Measurements from ENCODE around the gene C11orf24.
"Not testable (repeated sequence)": the region's sequence is repeated elsewhere in the genome, so short reads cannot be mapped to it uniquely, and the experiment has no call there.

The C11orf24 gene

DNA sequence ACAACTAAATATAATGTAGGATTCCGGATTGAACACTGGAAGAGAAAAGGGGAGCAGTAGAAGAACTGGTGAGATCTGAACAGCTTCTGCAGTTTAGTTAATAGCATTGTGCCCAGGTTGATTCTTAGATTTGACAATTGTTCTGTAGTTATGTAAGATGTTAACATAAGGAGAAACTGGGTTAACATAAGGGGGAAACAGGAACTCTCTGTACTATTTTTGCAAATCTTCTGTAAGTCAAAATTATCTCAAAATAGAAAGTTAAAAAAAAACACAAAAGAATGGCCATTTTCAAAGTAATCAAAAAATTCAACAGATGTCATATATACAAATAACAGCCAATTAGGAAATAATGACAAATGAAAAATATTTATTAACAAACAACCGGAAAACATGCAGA lies 21.9 kb upstream of the C11orf24 start:
- Histone ChIP-seq H3K4me1 (ENCODE audit: low read length) (peaks cover 16% of the 10 kb centered on the region), H3F3A (ENCODE audit: insufficient read depth, low read length) (no peaks in the 10 kb centered on the region), H2AFZ (ENCODE audit: low read length) (no peak overlapping the region), H3K79me2 (ENCODE audit: low read length) (no peaks in the 10 kb centered on the region), H3K27me3 (replicated peaks; ENCODE audit: insufficient read depth, low read length) (no peaks in the 10 kb centered on the region), H3K9me2 (replicated peaks; ENCODE audit: insufficient read depth, low read length) (no peaks in the 10 kb centered on the region), H3K9me3 (replicated peaks; ENCODE audit: insufficient read depth, low read length) (no peaks in the 10 kb centered on the region), H3K4me2 (ENCODE audit: low read depth, low read length) (peak overlapping the region; percentile 25), H3K9ac (ENCODE audit: low read length) (no peak overlapping the region), H3K27ac (ENCODE audit: low read length) (no peak overlapping the region), H3K4me3 (ENCODE audit: low read length) (no peak overlapping the region), H4K20me1 (ENCODE audit: insufficient read depth, low read length) (no peaks in the 10 kb centered on the region), H3K36me3 (replicated peaks; ENCODE audit: insufficient read depth, low read length) (no peaks in the 10 kb centered on the region)
- no peak for DNase-seq
- TF ChIP-seq EZH2 (optimal IDR thresholded peaks at IDR 0.05; ENCODE audit: low read depth, low read length) (no peak), EZH2phosphoT487 (IDR thresholded peaks at IDR 0.05; ENCODE audit: low read length) (no peak), CTCF (IDR thresholded peaks at IDR 0.05; ENCODE audit: low read length) (no peak)

- Histone ChIP-seq H3K79me2 (ENCODE audit: low read length) (no peaks in the 10 kb centered on the region), H3F3A (ENCODE audit: insufficient read depth, low read length) (no peaks in the 10 kb centered on the region), H3K36me3 (replicated peaks; ENCODE audit: insufficient read depth, low read length) (no peaks in the 10 kb centered on the region), H2AFZ (ENCODE audit: low read length) (no peak overlapping the region), H3K4me3 (ENCODE audit: low read length) (no peak overlapping the region), H3K9me2 (replicated peaks; ENCODE audit: insufficient read depth, low read length) (no peaks in the 10 kb centered on the region), H3K4me2 (ENCODE audit: low read depth, low read length) (no peak overlapping the region), H3K9ac (ENCODE audit: low read length) (no peak overlapping the region), H3K27ac (ENCODE audit: low read length) (no peak overlapping the region), H4K20me1 (ENCODE audit: insufficient read depth, low read length) (no peaks in the 10 kb centered on the region), H3K27me3 (replicated peaks; ENCODE audit: insufficient read depth, low read length) (no peaks in the 10 kb centered on the region), H3K9me3 (replicated peaks; ENCODE audit: insufficient read depth, low read length) (no peaks in the 10 kb centered on the region), H3K4me1 (ENCODE audit: low read length) (peaks cover 12% of the 10 kb centered on the region)
- TF ChIP-seq EZH2 (optimal IDR thresholded peaks at IDR 0.05; ENCODE audit: low read depth, low read length) (no peak), EZH2phosphoT487 (IDR thresholded peaks at IDR 0.05; ENCODE audit: low read length) (no peak), CTCF (IDR thresholded peaks at IDR 0.05; ENCODE audit: low read length) (no peak)
- DNase-seq: no peak
Observed at GRCh38 chr11:68289456-68289855, 17.7 kb upstream of the C11orf24 start.

- Histone ChIP-seq H3F3A (ENCODE audit: insufficient read depth, low read length) (no peaks in the 10 kb centered on the region), H3K9ac (ENCODE audit: low read length) (no peak overlapping the region), H3K27me3 (replicated peaks; ENCODE audit: insufficient read depth, low read length) (no peaks in the 10 kb centered on the region), H3K4me1 (ENCODE audit: low read length) (peaks cover 2% of the 10 kb centered on the region), H3K4me2 (ENCODE audit: low read depth, low read length) (no peak overlapping the region), H4K20me1 (ENCODE audit: insufficient read depth, low read length) (no peaks in the 10 kb centered on the region), H3K9me3 (replicated peaks; ENCODE audit: insufficient read depth, low read length) (no peaks in the 10 kb centered on the region), H2AFZ (ENCODE audit: low read length) (no peak overlapping the region), H3K9me2 (replicated peaks; ENCODE audit: insufficient read depth, low read length) (no peaks in the 10 kb centered on the region), H3K27ac (ENCODE audit: low read length) (no peak overlapping the region), H3K4me3 (ENCODE audit: low read length) (no peak overlapping the region), H3K79me2 (ENCODE audit: low read length) (no peaks in the 10 kb centered on the region), H3K36me3 (replicated peaks; ENCODE audit: insufficient read depth, low read length) (no peaks in the 10 kb centered on the region)
- no peak for DNase-seq
- TF ChIP-seq EZH2 (optimal IDR thresholded peaks at IDR 0.05; ENCODE audit: low read depth, low read length): no peak
Observed at GRCh38 chr11:68287419-68287818, 15.6 kb upstream of the C11orf24 start.

GRCh38 chr11:68284588-68284987 lies 12.8 kb upstream of the C11orf24 start:
- not testable (repeated sequence) for H3K27me3 ChIP-seq (replicated peaks; ENCODE audit: insufficient read depth, low read length); H3K9me3 ChIP-seq (replicated peaks; ENCODE audit: insufficient read depth, low read length); DNase-seq; H3K79me2 ChIP-seq (ENCODE audit: low read length); H3F3A ChIP-seq (ENCODE audit: insufficient read depth, low read length); H4K20me1 ChIP-seq (ENCODE audit: insufficient read depth, low read length); H3K27ac ChIP-seq (ENCODE audit: low read length); H3K4me1 ChIP-seq (ENCODE audit: low read length); H3K4me3 ChIP-seq (ENCODE audit: low read length); H3K4me2 ChIP-seq (ENCODE audit: low read depth, low read length); H2AFZ ChIP-seq (ENCODE audit: low read length); H3K9me2 ChIP-seq (replicated peaks; ENCODE audit: insufficient read depth, low read length); H3K9ac ChIP-seq (ENCODE audit: low read length); H3K36me3 ChIP-seq (replicated peaks; ENCODE audit: insufficient read depth, low read length)
